SH-SY5Y (cell line): ENCODE results near the gene FAM217B.

ENCODE experiments used
- GATA2 ChIP-seq: IDR thresholded peaks from 2 replicates; pipeline ENCODE4 v1.6.1; 2011; ENCODE audit warnings: mild to moderate bottlenecking, low read depth, low read length
- GATA3 ChIP-seq: IDR thresholded peaks from 2 replicates; pipeline ENCODE4 v1.6.1; 2011; ENCODE audit warnings: low read depth, mild to moderate bottlenecking, low read length, moderate library complexity

DNA sequence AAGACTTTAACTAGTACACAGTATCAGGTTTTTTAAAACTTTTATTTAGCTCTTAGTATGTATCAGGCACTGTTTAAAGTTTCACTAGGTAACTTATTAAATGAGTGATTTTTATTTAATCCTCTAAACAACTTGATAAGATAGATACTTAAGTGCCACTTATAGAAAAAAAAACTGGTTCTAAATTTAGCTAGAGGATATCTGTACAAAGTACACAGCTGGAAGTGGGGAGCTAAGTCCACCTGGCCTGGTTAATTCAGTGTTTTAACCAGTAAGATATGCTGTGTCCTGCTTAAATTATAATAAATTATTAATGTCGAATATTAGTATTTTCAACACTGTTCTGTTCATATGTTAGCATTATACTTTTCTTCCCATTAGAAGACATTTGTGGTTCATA, 44.3 kb upstream of the FAM217B start:
- no peak for TF ChIP-seq GATA3
- TF ChIP-seq GATA2: no peak
